ENCODE data around the gene SNRPA.

DNA sequence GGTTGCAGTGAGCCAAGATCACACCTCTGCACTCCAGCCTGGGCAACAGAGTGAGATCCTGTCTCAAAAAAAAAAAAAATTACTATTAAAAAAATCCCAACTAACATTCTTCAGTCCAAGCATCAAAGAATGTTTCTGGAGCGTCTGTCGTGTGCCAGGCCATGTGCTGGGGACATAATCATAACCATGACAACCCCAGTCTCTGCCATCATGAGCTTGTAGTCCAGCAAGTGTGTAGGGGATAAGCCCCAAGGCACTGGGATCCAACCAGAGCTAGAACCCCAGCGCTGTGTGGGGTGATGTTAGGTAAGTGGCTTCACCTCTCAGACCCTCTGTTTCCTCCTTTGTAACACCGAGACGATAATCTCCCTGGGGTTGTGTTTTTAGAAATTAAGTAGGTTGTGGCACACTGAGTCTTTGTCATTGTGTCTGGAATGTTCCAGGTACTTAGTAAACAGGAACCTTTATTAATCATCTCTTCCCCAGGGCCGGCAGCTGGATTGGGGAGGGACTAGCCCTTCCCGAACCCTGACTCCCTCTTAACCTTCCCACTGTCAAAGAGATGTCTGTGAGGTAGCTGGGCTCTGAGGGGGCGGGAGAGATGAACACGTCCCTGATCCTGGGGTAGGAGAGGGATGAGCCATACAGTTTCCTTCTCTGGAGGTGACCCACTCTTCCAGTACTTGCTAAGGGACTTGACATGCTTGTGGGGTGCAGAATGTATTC, 28.9 kb upstream of the SNRPA start:
- TF ChIP-seq POLR2A (IDR thresholded peaks at IDR 0.05; ENCODE audit: control extremely low read depth in 1 of 2, low read depth in 2 of 2, low read length in 2 of 2): no peak
- TF ChIP-seq EP300 (IDR thresholded peaks at IDR 0.05; ENCODE audit: borderline replicate concordance in 1 of 2, low read depth in 2 of 2, low read length in 2 of 2): no peak
- no peak for TF ChIP-seq EGR1 (IDR thresholded peaks at IDR 0.05; ENCODE audit: borderline replicate concordance, low read depth, low read length)
- TF ChIP-seq TAF1 (IDR thresholded peaks at IDR 0.05; ENCODE audit: low read depth, low read length): no peak
- TF ChIP-seq, protein P1, sequence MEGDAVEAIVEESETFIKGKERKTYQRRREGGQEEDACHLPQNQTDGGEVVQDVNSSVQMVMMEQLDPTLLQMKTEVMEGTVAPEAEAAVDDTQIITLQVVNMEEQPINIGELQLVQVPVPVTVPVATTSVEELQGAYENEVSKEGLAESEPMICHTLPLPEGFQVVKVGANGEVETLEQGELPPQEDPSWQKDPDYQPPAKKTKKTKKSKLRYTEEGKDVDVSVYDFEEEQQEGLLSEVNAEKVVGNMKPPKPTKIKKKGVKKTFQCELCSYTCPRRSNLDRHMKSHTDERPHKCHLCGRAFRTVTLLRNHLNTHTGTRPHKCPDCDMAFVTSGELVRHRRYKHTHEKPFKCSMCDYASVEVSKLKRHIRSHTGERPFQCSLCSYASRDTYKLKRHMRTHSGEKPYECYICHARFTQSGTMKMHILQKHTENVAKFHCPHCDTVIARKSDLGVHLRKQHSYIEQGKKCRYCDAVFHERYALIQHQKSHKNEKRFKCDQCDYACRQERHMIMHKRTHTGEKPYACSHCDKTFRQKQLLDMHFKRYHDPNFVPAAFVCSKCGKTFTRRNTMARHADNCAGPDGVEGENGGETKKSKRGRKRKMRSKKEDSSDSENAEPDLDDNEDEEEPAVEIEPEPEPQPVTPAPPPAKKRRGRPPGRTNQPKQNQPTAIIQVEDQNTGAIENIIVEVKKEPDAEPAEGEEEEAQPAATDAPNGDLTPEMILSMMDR (IDR thresholded peaks at IDR 0.05; ENCODE audit: control extremely low read depth in 1 of 3, insufficient read depth in 1 of 3, low read depth in 1 of 3, low read length in 3 of 3): no peak
- TF ChIP-seq KDM1A (IDR thresholded peaks at IDR 0.05; ENCODE audit: borderline replicate concordance, low read length): no peak
- no peak for TF ChIP-seq YY1 (IDR thresholded peaks at IDR 0.05; ENCODE audit: low read depth, low read length)
- no peak for TF ChIP-seq NRF1 (IDR thresholded peaks at IDR 0.05; ENCODE audit: low read depth, low read length)
- no peak for TF ChIP-seq SAP30 (IDR thresholded peaks at IDR 0.05; ENCODE audit: insufficient read depth, insufficient replicate concordance, low read length)
- no peak for TF ChIP-seq RXRA (IDR thresholded peaks at IDR 0.05; ENCODE audit: insufficient read depth, low read depth, low read length)

Data from H1 (cell line).